GM12878 (cell line): ENCODE measurements around the gene APLP1. TPM values are rescaled to one million over a fixed set of nuclear protein-coding genes. Genes with fewer than 3 reads are reported as not detected.

Source experiments
- ATAC-seq: fragments of 200-7000 bp; cut with Tn5 transposase; 3 replicates; pipeline ENCODE4 v1.9.1; 2020; ENCODE audit warnings: mild to moderate bottlenecking, moderate library complexity
- BruUV-seq: library from RNA; stranded (reverse); fragments of 400-500 nt; replicated peaks from 2 replicates; lab custom pipeline; 2021; lab: Mats Ljungman, UMichigan
- CTCF ChIA-PET: fragments of 300-600 bp; sonication (Branson Sonifier 250); formaldehyde crosslinking; extraction: SDS; loops from one replicate; lab custom pipeline; 2021; ENCODE audit warnings: inconsistent platforms; lab: Yijun Ruan, JAX
- POLR2A ChIA-PET: fragments of 350-600 bp; formaldehyde crosslinking; extraction: SDS; loops from one replicate; lab custom pipeline; 2021; ENCODE audit warnings: inconsistent platforms; lab: Charles Lee
- RAD21 ChIA-PET: fragments of 300-600 bp; sonication (Branson Sonifier 250); formaldehyde crosslinking; loops from one replicate; lab custom pipeline; 2023; ENCODE audit warnings: antibody characterized with exemption; ENCODE audit not compliant: unreplicated experiment; lab: Charles Lee
- SMC1A ChIA-PET: fragments of 300-600 bp; sonication (Branson Sonifier 250); formaldehyde crosslinking; loops from one replicate; lab custom pipeline; 2023; ENCODE audit not compliant: unreplicated experiment, uncharacterized antibody; lab: Charles Lee
- DNase-seq: peaks from one replicate; pipeline ENCODE4 v3.0.0-alpha.2; 2011; ENCODE audit warnings: low read depth, low spot score
- FAIRE-seq: peaks from 3 replicates; lab custom pipeline; 2011; peaks lifted over from hg19 to GRCh38; lab: Jason Lieb, UNC
- H2AFZ ChIP-seq: 2 replicates; pipeline ENCODE4 v1.6.0; 2011; ENCODE audit warnings: low read depth, low read length, control low read depth; ENCODE audit not compliant: control insufficient read depth
- H3K27ac ChIP-seq: 2 replicates; pipeline ENCODE4 v1.5.1; 2011; ENCODE audit warnings: control low read depth; ENCODE audit not compliant: control insufficient read depth, insufficient read depth
- H3K27me3 ChIP-seq, 2 experiments: replicated peaks in 1 of 2; 2 replicates each; pipeline versions ENCODE4 v1.6.0 to v1.6.1; 2011; ENCODE audit warnings: low read length in 1 of 2; ENCODE audit not compliant: control insufficient read depth in 2 of 2, insufficient read depth in 2 of 2
- H3K36me3 ChIP-seq, 2 experiments: 2 replicates each; pipeline ENCODE4 v1.5.1; 2011; ENCODE audit warnings: low read length in 1 of 2; ENCODE audit not compliant: control insufficient read depth in 2 of 2, insufficient read depth in 2 of 2
- H3K4me1 ChIP-seq: 2 replicates; pipeline ENCODE4 v1.6.1; 2011; ENCODE audit warnings: mild to moderate bottlenecking, low read length, moderate library complexity, mixed read lengths; ENCODE audit not compliant: control insufficient read depth, insufficient read depth
- H3K4me2 ChIP-seq: 2 replicates; pipeline ENCODE4 v1.6.0; 2011; ENCODE audit warnings: control low read depth; ENCODE audit not compliant: control insufficient read depth, insufficient read depth
- H3K4me3 ChIP-seq: fragments of 200-600 bp; sonication (generic); 2 replicates; pipeline ENCODE4 v1.5.1; 2016
- H3K79me2 ChIP-seq: 2 replicates; pipeline ENCODE4 v1.6.0; 2011; ENCODE audit warnings: low read length; ENCODE audit not compliant: control insufficient read depth, insufficient read depth
- H3K9ac ChIP-seq: 2 replicates; pipeline ENCODE4 v1.8.0; 2011; ENCODE audit warnings: low read length, control low read depth, mixed read lengths; ENCODE audit not compliant: control insufficient read depth, insufficient read depth
- H3K9me3 ChIP-seq: replicated peaks from 3 replicates; pipeline ENCODE4 v1.5.1; 2011; ENCODE audit warnings: mild to moderate bottlenecking, low read length; ENCODE audit not compliant: control insufficient read depth, insufficient read depth
- H4K20me1 ChIP-seq: 2 replicates; pipeline ENCODE4 v1.6.0; 2011; ENCODE audit not compliant: control insufficient read depth, insufficient read depth
- ATF7 ChIP-seq: fragments of 450-650 bp; IDR thresholded peaks from 2 replicates; pipeline ENCODE4 v1.6.1; 2016; ENCODE audit warnings: low read depth, mild to moderate bottlenecking
- EGR1 ChIP-seq, 2 experiments: IDR thresholded peaks; 1 replicate in 1 of 2; 2 replicates in 1 of 2; pipeline ENCODE4 v1.6.1; 2011 to 2012; ENCODE audit warnings: low read depth in 2 of 2, low read length in 2 of 2, borderline replicate concordance in 1 of 2, mild to moderate bottlenecking in 1 of 2, moderate library complexity in 1 of 2
- LARP7 ChIP-seq: fragments of 450-650 bp; IDR thresholded peaks from 2 replicates; pipeline ENCODE4 v1.6.1; 2017; ENCODE audit warnings: mild to moderate bottlenecking
- NFXL1 ChIP-seq: fragments of 450-650 bp; IDR thresholded peaks from 2 replicates; pipeline ENCODE4 v1.6.1; 2017; ENCODE audit warnings: antibody characterized with exemption, mild to moderate bottlenecking, borderline replicate concordance
- NFYA ChIP-seq: IDR thresholded peaks from 2 replicates; pipeline ENCODE4 v1.6.1; 2011; ENCODE audit warnings: low read depth, mild to moderate bottlenecking, low read length, improper control_type of control experiment, borderline replicate concordance
- RAD21 ChIP-seq: IDR thresholded peaks from 2 replicates; pipeline ENCODE4 v1.6.1; 2011; ENCODE audit warnings: mild to moderate bottlenecking, low read depth, low read length, moderate library complexity; ENCODE audit not compliant: insufficient read depth
- RFX5 ChIP-seq: IDR thresholded peaks from 2 replicates; pipeline ENCODE4 v1.6.1; 2011; ENCODE audit warnings: low read depth, low read length, improper control_type of control experiment
- SPI1 ChIP-seq: IDR thresholded peaks from 2 replicates; pipeline ENCODE4 v1.6.1; 2011; ENCODE audit warnings: low read depth, mild to moderate bottlenecking, low read length, moderate library complexity, borderline replicate concordance; ENCODE audit not compliant: insufficient read depth
- YBX1 ChIP-seq: fragments of 450-650 bp; IDR thresholded peaks from 2 replicates; pipeline ENCODE4 v1.6.1; 2016; ENCODE audit warnings: antibody characterized with exemption
- ZNF384 ChIP-seq: IDR thresholded peaks from 2 replicates; pipeline ENCODE4 v1.6.1; 2012; ENCODE audit warnings: low read depth, mild to moderate bottlenecking, low read length, improper control_type of control experiment, borderline replicate concordance
- whole genome bisulfite sequencing: methylation state at CpG from one replicate; pipeline ENCODE4 v1.1.6; 2016; ENCODE audit warnings: low lambda C conversion rate; ENCODE audit not compliant: insufficient replicate concordance, insufficient coverage; ENCODE audit errors: missing lambda C conversion rate; 5-methylcytosine and 5-hydroxymethylcytosine counted together
- in situ Hi-C: fragments of 300-500 bp; cut with MboI; formaldehyde crosslinking; loops from 9 replicates; pipeline ENCODE4 v1.14.3; 2018; ENCODE audit warnings: mixed read lengths
- intact Hi-C: fragments of 100-400 bp; cut with micrococcal nuclease; formaldehyde crosslinking; loops from one replicate; pipeline ENCODE4 v1.14.2; 2022; ENCODE audit not compliant: unreplicated experiment
- polyA plus RNA-seq, 11 experiments: library from polyadenylated mRNA; depleted of rRNA in 4 of 11; unstranded in 6 of 11; stranded (reverse) in 5 of 11; fragments of >200 nt; fragmentation: Nextera tagmentation in 4 of 11; fragmentation: Illumina TruSeq in 1 of 11; extraction: Ambion mirVana in 4 of 11; extraction: Trizol in 1 of 11; gene quantifications; 1 replicate in 1 of 11; 2 replicates in 10 of 11; pipeline versions ENCODE4 v1.2.1 to v1.2.3, GENCODE V29; 2011 to 2016; ENCODE audit warnings: inconsistent platforms in 2 of 11, missing spikeins in 2 of 11, low read depth in 1 of 11
- total RNA-seq, 4 experiments: library from RNA; depleted of rRNA in 3 of 4; stranded (reverse); fragments of >200 nt in 3 of 4; fragmentation: Illumina TruSeq in 1 of 4; extraction: Trizol in 1 of 4; gene quantifications; 2 replicates each; pipeline versions ENCODE4 v1.2.1 to v1.2.3, GENCODE V29; 2013 to 2021
- TF ChIP-seq, protein P1 (sequence below): fragments of 450-650 bp; formaldehyde crosslinking; IDR thresholded peaks from 2 replicates; pipeline ENCODE4 v1.5.0; 2022; ENCODE audit warnings: mild to moderate bottlenecking, missing genetic modification characterization

The APLP1 gene
- total and polyA plus RNA-seq, 10 of the 15 experiments (the other 5 are each of a cell fraction or from before 2014, with no cell fraction given), result 0.07 to 2.2 (median 0.91) TPM; not detected in 1

DNA sequence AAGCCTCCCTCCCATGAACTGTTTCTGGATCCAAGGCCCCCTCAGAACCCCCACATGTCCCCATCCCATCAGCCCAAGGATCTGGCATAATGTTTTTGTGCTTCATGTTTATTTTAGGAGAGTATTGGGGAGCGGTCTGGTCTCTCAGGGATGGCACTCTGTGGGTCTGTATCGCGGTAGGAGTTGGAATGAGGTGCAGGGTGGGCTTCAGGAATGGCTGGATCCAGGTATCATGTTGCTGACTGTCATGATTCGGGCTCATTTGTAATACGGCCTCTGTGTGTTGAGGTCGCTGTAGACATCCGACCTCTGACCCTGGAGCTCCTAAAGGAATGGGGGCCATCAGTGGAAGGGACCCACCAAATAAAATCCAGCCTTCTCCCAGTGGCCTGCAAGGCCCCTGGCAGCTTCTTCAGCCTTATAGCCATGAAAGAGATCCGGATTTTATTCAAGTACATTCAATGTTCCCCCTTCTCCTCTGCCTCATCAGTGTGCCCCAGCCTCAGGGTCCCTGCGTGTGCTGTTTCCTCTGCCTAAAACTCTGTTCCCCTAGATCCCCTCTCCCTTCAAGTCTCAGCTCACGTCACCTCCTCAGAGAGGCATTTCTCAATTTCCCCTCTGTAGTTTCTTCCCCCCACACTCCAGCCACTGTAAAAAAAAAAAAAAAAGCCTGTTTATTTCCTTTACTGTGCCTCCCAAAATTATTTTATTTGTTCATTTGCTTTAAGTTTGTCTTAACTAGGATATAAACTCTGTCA, 36.1 kb downstream of the APLP1 start:
- Histone ChIP-seq H3K4me1 (peaks cover 47% of the 10 kb centered on the region), H3K36me3 (no peaks in the 10 kb centered on the region), H3K27me3 (no peaks in the 10 kb centered on the region), H2AFZ (no peak overlapping the region), H3K79me2 (peaks cover 12% of the 10 kb centered on the region), H3K9ac (no peak overlapping the region), H3K4me3 (no peak overlapping the region; the same call in 1 of the 2 replicates), H4K20me1 (no peaks in the 10 kb centered on the region), H3K4me2 (no peak overlapping the region), H3K9me3 (no peaks in the 10 kb centered on the region), H3K27ac (peak overlapping the region; percentile 96)
- no TSS peak for BruUV-seq
- ChIA-PET RAD21 (interaction anchor here (4.9 kb wide), 1 partner anchor 25 kb away, joined by 37 read pairs; no protein-coding TSS in a partner anchor), POLR2A (interaction anchor here (0.9 to 2.4 kb wide), 4 partner anchors 9 to 192 kb away, joined by 3 to 22 read pairs (median 6); no protein-coding TSS in a partner anchor), SMC1A (interaction anchor here (1.8 to 2.2 kb wide), 3 partner anchors 8 to 27 kb away, joined by 4 to 8 read pairs (median 7); no protein-coding TSS in a partner anchor), CTCF (interaction anchor here (3.1 kb wide), 1 partner anchor 25 kb away, joined by 13 read pairs; no protein-coding TSS in a partner anchor)
- no peak for FAIRE-seq
- TF ChIP-seq YBX1 (no peak), ZNF384 (0 out of 2 replicates have a peak, but pooled peaks have one; percentile 25)
- intact Hi-C loops, result loop anchor here (5.0 kb wide), 1 partner anchor 192 kb away; no protein-coding TSS in a partner anchor
- ATAC-seq, result no peak
- WGBS, result 78% methylated on average over 10 of the region's 10 CpGs
- DNase-seq, result no peak
- in situ Hi-C loops, result loop anchor here (10.0 kb wide), 1 partner anchor 570 kb away; no protein-coding TSS in a partner anchor

DNA sequence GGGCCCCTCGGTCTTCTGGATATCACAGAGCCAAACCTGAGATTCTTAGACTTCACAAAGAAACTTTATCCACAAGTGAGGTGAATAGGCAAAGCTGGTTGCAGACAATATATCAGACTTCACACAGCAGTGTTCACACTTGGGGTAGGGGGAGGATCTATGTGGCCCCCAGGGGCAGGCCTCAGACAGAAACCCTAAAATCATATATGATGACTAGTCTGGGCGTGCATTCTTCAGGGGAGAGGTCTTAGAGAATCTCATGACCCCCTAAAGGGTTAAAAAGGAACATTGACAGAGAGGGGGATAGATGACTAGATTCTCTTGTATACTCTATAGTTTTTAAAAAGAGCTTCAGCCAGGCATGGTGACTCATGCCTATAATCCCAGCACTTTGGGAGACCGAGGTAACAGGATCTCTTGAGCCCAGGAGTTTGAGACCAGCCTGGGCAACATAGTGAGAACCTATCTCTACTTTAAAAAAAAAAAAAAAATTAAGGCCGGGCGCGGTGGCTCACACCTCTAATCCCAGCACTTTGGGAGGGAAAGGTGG, 36.9 kb downstream of the APLP1 start:
- FAIRE-seq (no peak), ATAC-seq (no peak), DNase-seq (no peak)
- no peak overlapping the region for H3K4me3 ChIP-seq
- peaks cover 9% of the 10 kb centered on the region for H3K79me2 ChIP-seq
- no peaks in the 10 kb centered on the region for H3K36me3 ChIP-seq
- H4K20me1 ChIP-seq, result no peaks in the 10 kb centered on the region
- ChIA-PET CTCF (interaction anchor here (0.5 to 3.1 kb wide), 3 partner anchors 8 to 25 kb away, joined by 3 to 13 read pairs (median 6); no protein-coding TSS in a partner anchor), SMC1A (interaction anchor here (1.0 to 1.5 kb wide), 2 partner anchors 24 to 26 kb away, joined by 4 to 6 read pairs; no protein-coding TSS in a partner anchor), RAD21 (interaction anchor here (0.6 to 4.9 kb wide), 2 partner anchors 22 to 25 kb away, joined by 3 to 37 read pairs; no protein-coding TSS in a partner anchor), POLR2A (interaction anchor here (0.6 to 1.3 kb wide), 5 partner anchors 8 to 211 kb away, joined by 3 to 6 read pairs (median 4); no protein-coding TSS in a partner anchor)
- H2AFZ ChIP-seq, result no peak overlapping the region
- H3K27me3 ChIP-seq, result no peaks in the 10 kb centered on the region
- peaks cover 55% of the 10 kb centered on the region for H3K4me1 ChIP-seq
- in situ Hi-C loops (loop anchor here (10.0 kb wide), 1 partner anchor 570 kb away; no protein-coding TSS in a partner anchor), intact Hi-C loops (no loop called here)
- H3K9ac ChIP-seq, result no peak overlapping the region
- H3K27ac ChIP-seq, result peak overlapping the region; percentile 96
- no TSS peak for BruUV-seq
- WGBS, result 76% methylated on average over 6 of the region's 6 CpGs
- no peak overlapping the region for H3K4me2 ChIP-seq
- H3K9me3 ChIP-seq, result no peaks in the 10 kb centered on the region
- TF ChIP-seq SPI1, result no peak
- no peak for TF ChIP-seq ATF7
- TF ChIP-seq NFYA, result no peak
- TF ChIP-seq RAD21, result no peak
- no peak for TF ChIP-seq NFXL1
- TF ChIP-seq RFX5, result no peak
- TF ChIP-seq EGR1 (IDR thresholded peaks at IDR 0.05; ENCODE audit: borderline replicate concordance in 1 of 2, low read depth in 2 of 2, low read length in 2 of 2), result no peak
- no peak for TF ChIP-seq LARP7
- TF ChIP-seq, protein P1, sequence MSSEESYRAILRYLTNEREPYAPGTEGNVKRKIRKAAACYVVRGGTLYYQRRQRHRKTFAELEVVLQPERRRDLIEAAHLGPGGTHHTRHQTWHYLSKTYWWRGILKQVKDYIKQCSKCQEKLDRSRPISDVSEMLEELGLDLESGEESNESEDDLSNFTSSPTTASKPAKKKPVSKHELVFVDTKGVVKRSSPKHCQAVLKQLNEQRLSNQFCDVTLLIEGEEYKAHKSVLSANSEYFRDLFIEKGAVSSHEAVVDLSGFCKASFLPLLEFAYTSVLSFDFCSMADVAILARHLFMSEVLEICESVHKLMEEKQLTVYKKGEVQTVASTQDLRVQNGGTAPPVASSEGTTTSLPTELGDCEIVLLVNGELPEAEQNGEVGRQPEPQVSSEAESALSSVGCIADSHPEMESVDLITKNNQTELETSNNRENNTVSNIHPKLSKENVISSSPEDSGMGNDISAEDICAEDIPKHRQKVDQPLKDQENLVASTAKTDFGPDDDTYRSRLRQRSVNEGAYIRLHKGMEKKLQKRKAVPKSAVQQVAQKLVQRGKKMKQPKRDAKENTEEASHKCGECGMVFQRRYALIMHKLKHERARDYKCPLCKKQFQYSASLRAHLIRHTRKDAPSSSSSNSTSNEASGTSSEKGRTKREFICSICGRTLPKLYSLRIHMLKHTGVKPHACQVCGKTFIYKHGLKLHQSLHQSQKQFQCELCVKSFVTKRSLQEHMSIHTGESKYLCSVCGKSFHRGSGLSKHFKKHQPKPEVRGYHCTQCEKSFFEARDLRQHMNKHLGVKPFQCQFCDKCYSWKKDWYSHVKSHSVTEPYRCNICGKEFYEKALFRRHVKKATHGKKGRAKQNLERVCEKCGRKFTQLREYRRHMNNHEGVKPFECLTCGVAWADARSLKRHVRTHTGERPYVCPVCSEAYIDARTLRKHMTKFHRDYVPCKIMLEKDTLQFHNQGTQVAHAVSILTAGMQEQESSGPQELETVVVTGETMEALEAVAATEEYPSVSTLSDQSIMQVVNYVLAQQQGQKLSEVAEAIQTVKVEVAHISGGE, result no peak
